ENCODE measurements around the gene UBE2G1. TPM values are rescaled to one million over a fixed set of nuclear protein-coding genes. Genes with fewer than 3 reads are reported as not detected.

Gene UBE2G1
- 43.6 and 62.5 TPM in 2 replicates for total RNA-seq

GRCh38 chr17:4366327-4367063 is at the start of gene UBE2G1:
TSS of gene UBE2G1 (minus strand) at chr17:4366675. CDS start at chr17:4366316, 359 bp downstream.

GRCh38 chr17:4263282-4264215 is 102.9 kb downstream of the UBE2G1 start, which contains the start of gene ANKFY1:
TSS of gene ANKFY1 (minus strand) at chr17:4263979. CDS start at chr17:4263941, 38 bp downstream.

Small RNA genes lying within 50 kb of the gene (small RNA-seq; reads per million reads assigned to genes)
- gene RN7SL774P, result not detected

Other genes starting within 250 kb of the UBE2G1 start
- gene ZZEF1, start 223.6 kb downstream of the UBE2G1 start, total RNA-seq, result 49.1 and 59.9 TPM in 2 replicates
- gene CYB5D2, start 223.5 kb downstream of the UBE2G1 start, total RNA-seq, result 19.4 and 38.9 TPM in 2 replicates
- 42.6 and 53.8 TPM in 2 replicates for gene ANKFY1, start 102.7 kb downstream of the UBE2G1 start, total RNA-seq
- not detected in 2 replicates for gene SPNS3, start 67.3 kb upstream of the UBE2G1 start, total RNA-seq
- gene SPNS2, start 132.2 kb upstream of the UBE2G1 start, total RNA-seq, result 0.79 and 1.5 TPM in 2 replicates
- 47.9 and 57.5 TPM in 2 replicates for gene MYBBP1A, start 188.7 kb upstream of the UBE2G1 start, total RNA-seq
- gene GGT6, start 193.9 kb upstream of the UBE2G1 start, total RNA-seq, result not detected in 2 replicates
- gene SMTNL2, start 217.9 kb upstream of the UBE2G1 start, total RNA-seq, result 18.3 and 33.8 TPM in 2 replicates

Measured in placental epithelial cell (primary cell).